H7 (cell line): Measurements from ENCODE around the gene SIGLEC8. TPM values are rescaled to one million over a fixed set of nuclear protein-coding genes. Genes with fewer than 3 reads are reported as not detected.
"Not testable (repeated sequence)": the region's sequence is repeated elsewhere in the genome, so short reads cannot be mapped to it uniquely, and the experiment has no call there.

ENCODE experiments used
- DNase-seq: peaks from one replicate; pipeline ENCODE4 v3.0.0; 2012
- H3K27me3 ChIP-seq: 2 replicates; pipeline ENCODE4 v1.6.0; 2011; ENCODE audit warnings: mild to moderate bottlenecking, low read length; ENCODE audit not compliant: control insufficient read depth, insufficient read depth
- H3K36me3 ChIP-seq: replicated peaks from 2 replicates; pipeline ENCODE4 v1.5.1; 2011; ENCODE audit warnings: low read length; ENCODE audit not compliant: control insufficient read depth, insufficient read depth
- H3K4me3 ChIP-seq: 2 replicates; pipeline ENCODE4 v1.5.1; 2011; ENCODE audit warnings: low read depth, mild to moderate bottlenecking, control low read depth, low read length, moderate library complexity; ENCODE audit not compliant: insufficient read depth
- total RNA-seq: library from RNA; depleted of rRNA; stranded (reverse); fragments of >200 nt; shearing (Covaris generic); gene quantifications from 2 replicates; pipeline ENCODE4 v1.2.3, GENCODE V29; 2014; rRNA removed

Gene SIGLEC8
- total RNA-seq, 1 experiment from 2014 or later: not detected

DNA sequence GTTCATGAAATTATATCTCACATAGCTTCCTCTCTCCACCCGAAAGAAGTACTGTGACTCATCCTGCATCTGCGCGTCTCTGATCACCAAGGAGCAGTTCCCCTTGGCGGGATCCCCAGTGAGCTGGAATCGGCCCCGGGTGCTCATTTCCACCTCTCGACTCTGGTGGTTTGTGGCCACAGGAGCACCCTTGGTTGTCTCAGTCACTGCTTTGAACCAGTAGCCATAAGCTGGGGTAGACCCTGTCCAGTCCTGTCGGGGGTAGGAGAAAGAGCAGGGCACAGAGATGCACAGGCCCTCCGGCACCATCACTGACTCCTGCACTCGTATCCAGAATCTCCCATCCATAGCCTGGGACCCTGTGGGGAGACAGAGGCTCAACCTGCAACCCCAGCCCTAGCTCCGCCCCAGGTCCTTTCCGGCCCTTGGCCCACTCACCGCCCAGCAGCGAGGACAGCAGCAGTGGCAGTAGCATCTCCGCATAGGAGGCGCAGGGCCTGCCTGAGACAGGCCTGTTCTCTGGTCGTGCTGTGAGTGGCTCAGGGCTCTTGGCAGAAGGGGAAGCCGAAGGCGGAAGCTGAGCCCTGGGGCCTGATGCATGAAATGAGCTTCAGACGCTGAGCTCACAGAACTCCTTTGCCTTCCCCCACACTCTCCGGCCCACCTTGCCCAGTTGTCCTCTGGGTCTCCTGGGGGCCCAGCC is 41.0 kb downstream of the SIGLEC8 start, which contains the start of gene SIGLEC10:
TSS of gene SIGLEC10 (minus strand) at position 536 of the 703 bp plus-strand sequence. CDS start at position 475, 61 bp downstream.
- H3K27me3 ChIP-seq: peaks cover 6% of the 10 kb centered on the region
- H3K36me3 ChIP-seq: no peaks in the 10 kb centered on the region; the same call in 1 of the 2 replicates
- peak; percentile 58 for DNase-seq
- no peak within 1 kb of the TSS for H3K4me3 ChIP-seq

DNA sequence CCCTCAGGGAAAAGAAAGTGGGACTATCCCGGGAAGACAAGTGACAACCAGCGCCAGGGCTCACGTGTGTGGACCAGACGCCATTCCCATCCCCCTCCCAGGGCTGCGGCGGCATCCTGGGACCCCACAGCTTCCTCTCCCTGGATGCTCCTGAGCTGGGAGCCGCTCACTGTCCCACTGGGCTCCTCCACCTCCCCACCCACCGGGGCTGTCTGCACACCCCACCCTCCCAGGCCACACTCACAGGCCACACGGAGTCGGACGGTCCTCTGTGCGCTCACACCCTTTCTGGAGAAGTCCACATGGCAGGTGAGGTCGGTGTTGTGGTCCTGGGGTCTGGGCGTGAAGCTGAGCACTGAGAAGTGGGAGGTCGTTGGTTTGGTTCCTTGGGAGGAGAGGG is 41.8 kb downstream of the SIGLEC8 start:
- not testable (repeated sequence) for H3K4me3 ChIP-seq, H3K36me3 ChIP-seq, DNase-seq, H3K27me3 ChIP-seq

DNA sequence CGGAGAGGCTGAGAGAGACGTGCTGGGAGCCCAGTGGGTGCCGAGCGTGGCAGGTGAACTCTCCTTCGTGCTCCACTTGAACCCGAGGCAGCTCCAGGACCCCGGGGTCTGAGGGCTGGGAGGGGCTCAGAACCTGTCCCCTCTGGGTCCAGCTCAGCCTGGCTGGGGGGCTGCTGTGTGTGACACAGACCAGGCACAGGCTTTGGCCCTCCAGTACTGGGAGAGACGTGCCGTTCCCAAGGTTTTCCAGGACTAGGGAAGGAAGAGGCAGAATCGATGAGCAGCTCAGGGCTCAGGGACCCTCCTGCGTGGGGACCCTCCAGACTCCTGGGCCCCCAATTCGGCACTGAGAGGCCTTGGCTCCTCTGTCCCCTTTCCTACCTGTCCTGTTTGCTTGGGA is 43.1 kb downstream of the SIGLEC8 start:
- Histone ChIP-seq H3K4me3 (no peak overlapping the region), H3K36me3 (no peaks in the 10 kb centered on the region; the same call in 1 of the 2 replicates), H3K27me3 (no peaks in the 10 kb centered on the region)
- DNase-seq: no peak

DNA sequence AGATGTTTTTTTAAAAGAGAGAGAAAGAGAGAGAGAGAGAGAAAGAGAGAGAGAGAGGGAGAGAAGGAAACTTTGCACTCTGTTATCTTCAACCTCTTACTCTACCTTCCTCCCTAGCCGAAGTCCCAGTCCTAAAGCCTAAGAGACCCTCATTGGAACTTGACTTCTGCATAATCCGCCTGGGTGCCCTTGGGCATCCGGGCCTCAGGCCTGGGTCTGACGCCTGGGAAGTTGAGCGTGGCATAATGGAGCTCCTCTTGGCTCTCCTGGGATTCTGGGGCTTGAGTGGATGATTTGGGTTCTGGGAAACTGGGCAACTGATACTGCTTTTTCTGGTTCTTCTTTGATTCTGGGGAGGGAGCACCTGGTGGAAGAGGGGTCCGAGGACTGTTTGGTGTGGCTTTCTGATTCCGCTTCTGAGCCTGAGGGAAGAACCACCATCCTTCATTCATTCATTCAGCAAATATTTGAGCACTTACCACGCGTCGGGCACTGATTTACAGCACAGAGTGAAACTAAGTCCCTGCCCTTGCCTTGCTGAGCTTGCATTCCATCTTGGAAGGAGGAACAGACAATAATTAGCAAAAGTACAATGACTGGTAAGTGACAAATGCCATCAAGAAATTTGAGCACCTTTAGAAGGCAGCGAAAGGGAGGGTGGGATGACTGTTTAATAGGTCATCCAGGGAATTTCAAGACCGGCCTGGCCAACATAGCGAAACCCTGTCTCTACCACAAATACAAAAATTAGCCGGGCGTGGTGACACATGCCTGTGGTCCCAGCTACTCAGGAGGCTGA is 47.1 kb downstream of the SIGLEC8 start:
- Histone ChIP-seq H3K36me3 (no peaks in the 10 kb centered on the region; the same call in 1 of the 2 replicates), H3K27me3 (no peaks in the 10 kb centered on the region), H3K4me3 (no peak overlapping the region)
- DNase-seq: no peak

DNA sequence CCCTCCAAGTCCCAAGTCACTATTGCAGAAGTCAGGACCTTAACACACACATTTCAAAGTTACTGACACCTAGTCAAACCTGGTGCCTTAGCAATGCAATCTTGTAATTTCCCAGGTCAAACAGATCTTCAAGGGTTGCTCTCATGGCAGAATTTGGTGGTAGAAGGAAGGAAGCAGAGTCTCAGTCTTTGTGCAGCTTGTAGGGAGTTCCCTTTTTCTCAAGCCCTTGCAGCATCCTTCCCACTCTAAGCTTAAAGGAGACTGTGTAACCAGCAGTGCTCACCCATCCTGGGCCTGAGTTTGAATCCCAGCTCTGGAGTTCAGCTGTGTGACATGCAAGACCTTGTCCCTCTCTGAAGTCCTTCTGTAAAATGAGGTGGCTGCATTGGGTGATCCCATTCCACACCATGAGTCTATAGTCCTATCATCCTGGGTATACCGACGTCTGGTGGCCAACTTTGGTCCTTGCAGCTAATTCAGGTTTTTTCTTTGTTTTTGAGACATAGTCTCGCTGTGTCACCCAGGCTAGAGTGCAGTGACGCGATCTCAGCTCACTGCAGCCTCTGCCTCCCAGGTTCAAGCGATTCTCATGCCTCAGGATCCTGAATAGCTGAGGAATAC is 50.6 kb downstream of the SIGLEC8 start:
- H3K4me3 ChIP-seq: no peak overlapping the region
- DNase-seq: peak; percentile 74
- no peaks in the 10 kb centered on the region for H3K27me3 ChIP-seq
- H3K36me3 ChIP-seq: peaks cover 2% of the 10 kb centered on the region; the same call in 1 of the 2 replicates

DNA sequence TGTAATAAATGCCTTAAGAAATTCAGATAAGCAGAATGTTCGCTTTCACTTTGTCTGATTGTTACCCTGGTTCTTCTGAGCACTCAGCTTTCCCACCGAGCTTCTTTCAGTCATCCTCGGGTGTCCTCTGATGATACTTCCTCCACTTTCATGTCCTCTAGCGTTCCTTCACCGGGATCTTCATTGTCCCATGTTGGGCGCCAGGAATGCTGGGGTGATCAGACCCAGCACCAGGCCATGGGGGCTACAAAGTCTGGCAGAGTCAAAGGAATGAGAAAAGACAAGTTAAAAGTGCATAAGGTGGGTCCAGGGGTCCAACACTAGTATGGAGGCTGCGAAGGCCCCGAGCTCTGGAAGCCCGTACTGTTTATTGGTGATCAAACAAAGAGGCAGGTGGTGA is 56.1 kb downstream of the SIGLEC8 start:
- Histone ChIP-seq H3K4me3 (no peak overlapping the region), H3K27me3 (no peaks in the 10 kb centered on the region), H3K36me3 (peaks cover 2% of the 10 kb centered on the region; the same call in 1 of the 2 replicates)
- no peak for DNase-seq

Other genes with a start within 250 kb of the SIGLEC8 start
- 0.04 and 0.28 TPM in 2 replicates for gene CD33, start 233.4 kb downstream of the SIGLEC8 start, total RNA-seq
- gene SIGLECL1, start 207.4 kb downstream of the SIGLEC8 start, total RNA-seq: not detected in 2 replicates
- 18.2 and 24.5 TPM in 2 replicates for gene IGLON5, start 146.8 kb downstream of the SIGLEC8 start, total RNA-seq
- gene VSIG10L, start 116.3 kb downstream of the SIGLEC8 start, total RNA-seq: 9.6 and 13.2 TPM in 2 replicates
- gene ETFB, start 92.1 kb downstream of the SIGLEC8 start, total RNA-seq: 106 and 125 TPM in 2 replicates
- 0.89 and 1.2 TPM in 2 replicates for gene CLDND2, start 89.5 kb downstream of the SIGLEC8 start, total RNA-seq
- not detected in 2 replicates for gene NKG7, start 85.8 kb downstream of the SIGLEC8 start, total RNA-seq
- not detected in 2 replicates for gene LIM2, start 70.5 kb downstream of the SIGLEC8 start, total RNA-seq
- 3.2 and 5.4 TPM in 2 replicates for gene C19orf84, start 67.9 kb downstream of the SIGLEC8 start, total RNA-seq
- not detected in 2 replicates for gene SIGLEC10, start 40.8 kb downstream of the SIGLEC8 start, total RNA-seq
- gene CEACAM18, start 20.1 kb upstream of the SIGLEC8 start, total RNA-seq: not detected in 2 replicates
- not detected in 2 replicates for gene SIGLEC12, start 43.3 kb upstream of the SIGLEC8 start, total RNA-seq
- not detected in 2 replicates for gene SIGLEC6, start 73.2 kb upstream of the SIGLEC8 start, total RNA-seq
- 2.4 and 3.0 TPM in 2 replicates for gene ZNF175, start 112.8 kb upstream of the SIGLEC8 start, total RNA-seq
- gene SIGLEC5, start 171.9 kb upstream of the SIGLEC8 start, total RNA-seq: not detected in 2 replicates
- gene SIGLEC14, start 188.4 kb upstream of the SIGLEC8 start, total RNA-seq: not detected in 2 replicates
- gene SPACA6, start 234.9 kb upstream of the SIGLEC8 start, total RNA-seq: 6.3 and 15.0 TPM in 2 replicates